ENCODE results near the gene AP2B1. TPM values are rescaled to one million over a fixed set of nuclear protein-coding genes. Genes with fewer than 3 reads are reported as not detected.
"Not testable (repeated sequence)": the region's sequence is repeated elsewhere in the genome, so short reads cannot be mapped to it uniquely, and the experiment has no call there.

Gene AP2B1
- polyA plus RNA-seq, 3 donors: 124 to 141 (median 126) TPM

GRCh38 chr17:35610746-35611145 lies 23.6 kb downstream of the AP2B1 start:
- not testable (repeated sequence) for DNase-seq (ENCODE audit: extremely low read depth in 1 of 11, low read depth in 9 of 11, low spot score in 4 of 11)

DNA sequence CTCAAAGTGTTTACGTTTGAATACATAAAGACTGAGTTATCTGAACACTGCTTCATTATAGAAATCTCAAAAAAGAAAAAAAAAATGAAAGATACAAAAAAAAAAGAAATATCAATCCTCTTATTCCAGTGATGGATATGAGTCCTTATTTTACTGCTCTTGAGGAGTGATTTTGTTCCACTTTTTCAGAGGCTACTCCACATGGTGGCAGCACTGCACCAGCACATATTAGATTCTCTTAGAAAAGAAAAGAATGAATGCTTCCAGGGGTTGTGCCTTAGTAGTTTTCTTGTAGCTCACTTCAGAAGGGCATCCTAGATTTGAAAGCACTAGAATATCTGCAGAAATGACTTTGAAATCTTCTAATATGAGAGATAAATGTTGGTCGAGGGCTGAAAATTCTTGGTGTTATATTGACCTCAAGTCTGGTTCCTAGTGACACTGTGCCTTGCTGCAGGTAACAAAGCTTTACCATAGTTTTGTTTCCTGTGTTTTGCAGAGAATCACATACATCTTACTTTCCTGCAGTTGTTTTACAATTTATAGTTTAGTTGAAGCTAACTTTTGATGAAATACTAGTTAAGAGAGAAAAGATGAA lies 25.9 kb downstream of the AP2B1 start:
- peak in 10 of 11 donors; percentile 17 to 40 (median 28) for DNase-seq (ENCODE audit: extremely low read depth in 1 of 11, low read depth in 9 of 11, low spot score in 4 of 11)

DNA sequence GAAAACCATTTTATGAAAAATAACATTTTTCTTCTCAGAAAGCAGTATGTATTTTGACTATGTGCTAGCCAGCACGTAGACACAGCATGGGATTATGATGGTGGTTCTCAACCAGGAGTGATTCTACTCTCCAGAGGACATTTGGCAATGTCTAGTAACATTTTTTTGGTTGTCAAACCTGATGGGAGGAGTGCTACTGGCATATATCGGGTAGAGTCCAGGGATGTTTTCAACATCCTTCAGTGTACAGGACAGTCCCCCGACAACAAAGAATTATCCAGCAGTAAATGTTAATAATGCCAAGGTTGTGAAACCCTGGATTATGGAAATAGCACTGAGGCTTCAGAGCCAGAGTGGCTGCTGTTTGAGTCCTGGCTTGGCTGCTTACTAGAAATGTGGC lies 27.7 kb downstream of the AP2B1 start:
- DNase-seq (ENCODE audit: extremely low read depth in 1 of 11, low read depth in 9 of 11, low spot score in 4 of 11): no peak

- no peak for DNase-seq (ENCODE audit: extremely low read depth in 1 of 11, low read depth in 9 of 11, low spot score in 4 of 11)
Measured at GRCh38 chr17:35616536-35616935, 29.4 kb downstream of the AP2B1 start.

DNA sequence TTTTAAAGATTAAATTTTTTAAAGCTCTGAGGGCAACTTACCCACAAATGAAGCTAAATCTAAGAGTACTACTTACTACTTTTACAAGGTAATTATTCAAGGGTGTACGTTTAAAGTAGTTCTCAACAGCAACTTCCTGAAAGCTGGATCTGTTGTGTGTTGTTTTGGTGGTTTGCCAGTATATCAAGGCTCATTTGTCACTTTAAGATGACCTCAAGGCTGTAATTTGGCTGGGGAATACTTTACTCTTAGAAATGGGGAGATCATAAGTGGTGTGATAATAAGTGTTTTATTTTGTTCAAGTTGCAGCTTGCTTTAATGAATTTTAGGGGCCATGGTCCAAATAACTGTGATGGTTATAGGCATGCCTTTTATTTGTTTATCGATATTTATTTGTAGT lies 30.4 kb downstream of the AP2B1 start:
- DNase-seq (ENCODE audit: extremely low read depth in 1 of 11, low read depth in 9 of 11, low spot score in 4 of 11): no peak

- DNase-seq (ENCODE audit: extremely low read depth in 1 of 11, low read depth in 9 of 11, low spot score in 4 of 11): no peak
Measured at GRCh38 chr17:35618628-35619027, 31.5 kb downstream of the AP2B1 start.

- DNase-seq (ENCODE audit: extremely low read depth in 1 of 11, low read depth in 9 of 11, low spot score in 4 of 11): no peak
Measured at GRCh38 chr17:35621768-35622167, 34.6 kb downstream of the AP2B1 start.

DNA sequence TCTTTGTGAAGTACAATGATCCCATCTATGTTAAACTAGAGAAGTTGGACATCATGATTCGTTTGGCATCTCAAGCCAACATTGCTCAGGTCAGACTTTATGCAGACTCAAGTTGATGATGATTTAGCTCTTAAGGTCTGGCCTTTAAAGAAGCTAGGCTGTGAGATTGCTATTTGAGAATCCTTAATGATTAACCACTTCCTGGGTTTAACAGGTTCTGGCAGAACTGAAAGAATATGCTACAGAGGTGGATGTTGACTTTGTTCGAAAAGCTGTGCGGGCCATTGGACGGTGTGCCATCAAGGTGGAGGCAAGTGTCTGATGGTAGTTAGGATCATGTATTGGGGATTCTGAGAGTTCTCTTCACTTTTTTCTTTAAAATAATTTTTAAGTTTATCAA lies 40.3 kb downstream of the AP2B1 start:
- DNase-seq (ENCODE audit: extremely low read depth in 1 of 11, low read depth in 9 of 11, low spot score in 4 of 11): peak in 2 of 11 donors; percentile 4 to 9

DNA sequence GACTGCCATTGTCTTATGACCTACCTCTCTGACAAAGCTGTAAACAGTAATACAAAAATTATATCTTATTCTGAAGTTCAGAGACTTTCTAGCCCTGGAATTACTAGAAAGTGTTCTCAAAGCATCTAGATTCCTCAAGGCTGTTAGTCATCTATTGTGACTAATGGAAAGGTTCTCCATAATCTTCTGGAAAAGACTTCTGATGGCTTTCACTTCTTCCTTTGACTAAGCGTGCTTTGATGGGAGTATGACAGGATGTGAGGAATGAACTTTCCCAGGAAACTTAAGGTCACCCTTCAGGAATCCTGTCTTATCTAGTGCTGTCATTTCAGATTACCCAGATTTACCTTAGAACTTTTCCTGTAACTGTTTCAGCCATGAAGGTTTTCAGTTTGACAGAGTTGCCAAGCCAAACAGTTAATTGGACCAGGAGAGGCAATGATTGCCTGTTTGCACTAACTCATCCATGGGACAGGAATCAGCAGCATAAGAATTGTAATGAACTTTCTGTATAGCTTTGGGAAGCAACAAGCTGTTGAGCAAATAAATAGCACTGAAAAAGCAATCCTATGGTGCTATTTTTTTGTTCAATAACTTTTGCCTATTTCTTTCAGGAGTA lies 43.5 kb downstream of the AP2B1 start:
- no peak for DNase-seq (ENCODE audit: extremely low read depth in 1 of 11, low read depth in 9 of 11, low spot score in 4 of 11)

GRCh38 chr17:35641032-35641431 lies 53.9 kb downstream of the AP2B1 start:
- no peak for DNase-seq (ENCODE audit: extremely low read depth in 1 of 11, low read depth in 9 of 11, low spot score in 4 of 11)

DNA sequence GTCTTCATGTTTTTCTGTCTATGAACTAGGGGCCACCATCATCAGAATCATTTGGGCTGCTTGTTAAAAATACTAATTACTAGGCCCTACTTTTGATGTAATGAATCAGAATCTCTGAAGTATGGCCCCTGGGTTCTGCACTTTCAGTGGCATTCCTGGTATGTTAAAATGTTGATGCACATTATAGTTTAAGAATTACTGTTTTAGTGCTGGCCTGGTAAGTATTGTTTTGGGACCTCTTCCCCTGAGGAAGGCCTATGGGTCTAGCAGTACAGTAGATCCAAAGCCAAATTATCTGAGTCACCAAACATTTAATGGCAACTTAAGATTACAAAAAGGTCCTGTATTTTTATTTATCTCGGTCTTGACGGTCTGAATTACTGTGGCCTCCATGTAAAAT lies 58.8 kb downstream of the AP2B1 start:
- DNase-seq (ENCODE audit: extremely low read depth in 1 of 11, low read depth in 9 of 11, low spot score in 4 of 11): no peak

DNA sequence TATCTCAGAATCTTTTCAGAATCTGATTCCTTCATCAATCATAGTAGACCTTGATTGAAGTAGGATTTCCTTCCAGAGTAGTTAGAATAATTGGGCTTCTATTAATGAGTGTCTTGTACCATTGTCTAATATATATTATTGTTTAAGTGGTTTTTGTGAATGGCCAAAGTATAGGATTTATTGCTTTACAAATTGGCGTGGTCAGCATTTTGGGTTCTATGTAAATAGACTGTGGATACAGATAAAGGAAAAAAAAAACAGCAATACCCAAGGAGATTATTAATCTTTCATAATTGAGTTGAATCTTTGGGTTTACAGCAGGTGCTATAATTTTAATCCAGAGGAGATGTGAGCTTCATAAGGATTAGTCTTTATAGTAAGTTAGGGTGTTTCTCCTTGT lies 64.3 kb downstream of the AP2B1 start:
- no peak for DNase-seq (ENCODE audit: extremely low read depth in 1 of 11, low read depth in 9 of 11, low spot score in 4 of 11)

DNA sequence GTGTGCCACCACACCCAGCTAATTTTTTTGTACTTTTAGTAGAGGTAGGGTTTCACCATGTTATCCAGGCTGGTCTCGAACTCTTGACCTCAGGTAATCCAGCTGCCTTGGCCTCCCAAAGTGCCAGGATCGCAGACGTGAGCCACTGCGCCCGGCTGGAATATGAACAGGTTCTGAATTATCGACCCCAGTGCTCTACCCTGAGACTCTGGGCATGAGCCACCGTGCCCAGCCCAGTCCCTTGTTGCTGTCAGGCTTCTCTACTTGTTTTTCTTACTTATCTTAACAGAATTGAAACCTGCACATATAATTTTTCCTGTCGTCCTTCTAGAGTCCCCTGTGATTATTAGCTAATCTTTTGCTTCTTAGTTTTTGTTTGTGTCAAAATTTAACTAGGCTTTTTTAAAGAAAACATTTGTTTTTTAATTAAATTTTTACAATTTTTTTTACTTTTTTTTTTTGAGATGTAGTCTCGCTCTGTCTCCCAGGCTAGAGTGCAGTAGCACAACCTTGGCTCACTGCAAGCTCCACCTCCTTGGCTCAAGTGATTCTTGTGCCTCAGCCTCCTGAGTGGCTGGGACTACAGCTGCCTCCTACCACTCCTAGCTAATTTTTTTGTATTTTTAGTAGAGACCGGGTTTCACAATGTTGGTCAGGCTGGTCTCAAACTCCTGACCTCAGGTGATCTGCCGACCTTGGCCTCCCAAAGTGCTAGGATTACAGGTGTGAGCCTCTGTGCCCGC lies 66.7 kb downstream of the AP2B1 start:
- no peak for DNase-seq (ENCODE audit: extremely low read depth in 1 of 11, low read depth in 9 of 11, low spot score in 4 of 11)

GRCh38 chr17:35655303-35655702 lies 68.2 kb downstream of the AP2B1 start:
- DNase-seq (ENCODE audit: extremely low read depth in 1 of 11, low read depth in 9 of 11, low spot score in 4 of 11): no peak

- no peak for DNase-seq (ENCODE audit: extremely low read depth in 1 of 11, low read depth in 9 of 11, low spot score in 4 of 11)
Measured at GRCh38 chr17:35660902-35661301, 73.8 kb downstream of the AP2B1 start.

GRCh38 chr17:35664685-35665084 lies 77.6 kb downstream of the AP2B1 start:
- DNase-seq (ENCODE audit: extremely low read depth in 1 of 11, low read depth in 9 of 11, low spot score in 4 of 11): no peak

DNA sequence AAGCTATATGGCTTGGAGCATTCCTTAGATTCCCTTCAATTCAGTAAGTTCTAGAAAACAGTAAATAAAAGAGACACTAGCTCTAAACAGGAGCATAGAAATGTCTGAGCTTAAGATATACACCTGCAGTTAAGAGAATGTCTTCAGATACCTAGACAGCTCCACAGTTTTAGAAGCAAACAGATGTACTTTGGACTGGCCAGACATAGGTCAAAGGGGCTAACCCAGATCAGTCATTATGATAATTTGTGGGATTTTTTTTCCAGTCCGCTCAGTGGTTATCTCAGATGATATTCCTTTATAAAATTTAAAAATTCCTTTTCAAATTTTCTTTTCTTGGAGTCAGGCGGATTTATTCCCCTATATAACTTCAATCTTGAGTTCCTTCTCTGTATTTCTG lies 78.5 kb downstream of the AP2B1 start:
- no peak for DNase-seq (ENCODE audit: extremely low read depth in 1 of 11, low read depth in 9 of 11, low spot score in 4 of 11)

GRCh38 chr17:35666070-35666469 lies 78.9 kb downstream of the AP2B1 start:
- DNase-seq (ENCODE audit: extremely low read depth in 1 of 11, low read depth in 9 of 11, low spot score in 4 of 11): no peak

GRCh38 chr17:35666967-35667532 lies 79.9 kb downstream of the AP2B1 start:
- no peak for DNase-seq (ENCODE audit: extremely low read depth in 1 of 11, low read depth in 9 of 11, low spot score in 4 of 11)

DNA sequence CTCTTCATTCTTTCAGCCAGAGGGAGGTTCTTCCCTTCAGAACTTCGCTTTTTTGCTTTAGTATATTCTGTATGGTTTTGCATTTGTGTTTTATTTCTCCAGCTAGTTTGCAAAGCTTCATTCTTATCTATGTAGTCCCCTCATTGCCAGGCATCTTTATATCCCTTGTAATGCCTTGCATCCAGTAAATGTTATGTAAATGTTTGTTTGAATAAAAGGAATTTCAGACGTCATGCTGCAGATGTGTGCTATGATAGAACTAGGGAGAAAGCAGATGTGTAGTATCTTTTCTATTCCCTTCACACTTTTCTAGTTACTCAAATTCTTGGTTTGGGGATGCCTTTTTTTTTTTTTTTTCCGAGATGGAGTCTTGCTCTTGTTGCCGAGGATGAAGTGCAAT lies 81.7 kb downstream of the AP2B1 start:
- DNase-seq (ENCODE audit: extremely low read depth in 1 of 11, low read depth in 9 of 11, low spot score in 4 of 11): peak in 1 of 11 donors; percentile 4
